Middle frontal gyrus (tissue), 1 donor: ENCODE results near the gene FAM168A.

Experiments used
- DNase-seq: peaks from one replicate; pipeline ENCODE4 v3.0.0-alpha.2; 2015; ENCODE audit warnings: low spot score; ENCODE audit errors: extremely low spot score

The FAM168A gene

DNA sequence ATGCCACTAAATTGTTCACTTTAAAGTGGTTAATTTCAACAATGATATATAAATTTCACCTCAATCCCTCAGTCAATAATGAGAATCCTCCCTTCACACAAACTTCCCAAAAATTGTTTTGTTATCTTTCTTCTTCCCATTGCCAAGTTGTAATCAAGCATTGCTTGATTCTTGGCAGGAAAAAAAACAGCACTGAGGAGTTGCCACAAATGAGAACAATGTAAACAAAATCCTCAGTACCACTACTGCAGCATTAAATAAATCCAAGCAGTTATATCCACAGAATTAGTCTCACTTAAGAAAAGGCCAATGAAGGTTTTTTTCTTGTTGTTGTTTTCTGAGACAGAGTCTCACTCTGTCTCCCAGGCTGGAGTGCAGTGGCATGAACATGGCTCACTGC lies 38.2 kb downstream of the FAM168A start:
- no peak for DNase-seq

DNA sequence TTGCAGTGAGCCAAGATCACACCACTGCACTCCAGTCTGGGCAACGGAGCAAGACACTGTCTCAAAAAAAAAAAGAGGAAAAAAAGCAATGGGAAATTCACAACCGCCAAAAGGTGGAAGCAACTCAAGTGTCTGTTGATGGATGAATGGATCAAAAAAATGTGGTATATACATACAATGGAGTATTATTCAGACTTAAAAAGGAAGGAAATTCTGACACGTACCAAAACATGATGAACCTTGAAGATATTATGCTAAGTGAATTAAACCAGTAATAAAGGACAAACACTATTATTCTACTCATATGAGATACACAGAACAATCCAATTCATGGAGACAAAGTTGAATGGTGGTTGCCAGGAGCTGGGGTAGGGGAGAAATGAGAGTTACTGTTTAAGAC lies 40.9 kb downstream of the FAM168A start:
- DNase-seq = no peak

DNA sequence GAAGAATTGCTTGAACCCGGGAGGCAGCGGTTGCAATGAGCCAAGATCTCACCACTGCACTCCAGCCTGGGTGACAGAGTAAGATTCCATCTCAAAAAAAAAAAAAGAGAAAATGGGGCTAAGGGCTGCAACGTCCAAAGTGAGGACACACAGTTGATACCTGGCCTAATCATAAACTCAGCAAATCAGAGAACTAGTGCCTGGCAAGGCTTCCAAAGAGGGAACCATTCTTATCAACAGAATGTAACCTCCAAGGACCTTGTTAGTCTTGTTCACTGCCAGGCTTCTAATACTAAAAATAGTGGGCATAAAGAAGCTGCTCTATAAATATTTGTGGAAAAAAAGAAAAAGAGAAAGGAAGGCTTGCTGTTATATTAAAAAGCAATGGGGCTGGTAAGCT lies 42.3 kb downstream of the FAM168A start:
- DNase-seq = no peak

DNA sequence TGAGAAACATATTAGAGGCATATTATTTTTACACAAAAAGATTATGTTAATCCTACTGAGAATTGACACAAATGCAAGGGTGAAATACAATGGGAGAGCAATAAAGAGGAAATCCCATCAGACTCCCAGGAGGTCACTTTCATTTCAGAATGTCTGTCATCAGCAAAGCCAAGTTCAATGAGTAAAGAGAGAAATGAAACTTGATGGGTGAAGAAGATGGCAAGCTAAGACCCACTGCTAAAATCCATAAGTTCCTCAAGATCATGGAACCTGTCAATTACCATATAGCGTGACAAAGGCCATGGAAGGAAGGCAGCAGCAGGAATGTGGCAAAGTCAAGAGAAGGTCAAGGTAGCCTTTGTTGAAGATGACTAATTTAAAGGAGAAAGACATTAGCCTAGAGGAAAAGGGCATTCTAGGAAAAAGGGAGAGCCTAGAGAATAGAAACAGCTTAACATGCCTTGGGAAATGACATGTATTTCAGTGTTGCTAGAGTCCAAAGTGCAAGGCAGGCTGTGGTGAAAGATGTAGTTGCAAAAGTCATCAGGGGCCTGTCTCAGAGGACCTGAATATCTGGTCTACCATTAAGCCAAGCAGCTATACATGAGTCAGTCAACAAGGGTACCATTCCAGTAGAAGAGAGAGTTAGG lies 43.1 kb downstream of the FAM168A start:
- DNase-seq = no peak

DNA sequence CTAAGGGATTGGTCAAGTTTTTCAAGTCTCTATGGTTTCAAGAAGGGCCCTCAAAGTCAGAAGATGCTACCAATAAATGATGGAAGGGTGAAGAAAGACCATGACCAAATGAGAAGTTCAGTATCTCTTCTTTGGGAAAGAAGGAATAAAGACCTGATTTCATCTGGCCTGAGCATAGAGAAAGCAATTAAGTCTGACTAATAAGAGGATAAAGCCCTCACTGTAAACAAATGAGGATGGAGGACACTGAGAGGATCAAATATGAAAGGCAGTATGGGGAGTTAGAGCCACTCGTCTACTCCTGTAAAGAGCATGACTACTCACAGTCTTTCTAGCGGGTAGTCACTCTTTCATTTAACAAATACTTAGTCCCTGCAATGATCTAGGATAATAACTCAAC lies 44.6 kb downstream of the FAM168A start:
- no peak for DNase-seq

DNA sequence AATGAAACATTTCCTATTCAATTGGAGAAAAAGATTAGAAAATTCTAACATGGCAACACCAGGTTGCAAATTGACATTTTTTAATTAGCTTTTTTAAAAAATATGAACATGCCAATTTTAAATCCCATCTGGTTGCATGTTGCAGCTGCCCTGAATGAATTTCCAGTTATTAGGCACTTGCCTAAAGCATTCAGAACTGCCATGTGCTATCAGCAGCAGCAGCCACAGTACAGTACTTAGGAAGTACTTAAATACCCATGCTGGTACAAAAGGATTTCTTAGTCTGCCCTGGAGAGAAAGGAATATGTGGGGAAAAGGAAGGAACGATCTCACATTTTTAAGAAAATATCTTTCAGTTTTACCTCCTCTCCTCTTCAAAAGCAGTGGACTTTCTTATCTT lies 46.2 kb downstream of the FAM168A start:
- DNase-seq = no peak

DNA sequence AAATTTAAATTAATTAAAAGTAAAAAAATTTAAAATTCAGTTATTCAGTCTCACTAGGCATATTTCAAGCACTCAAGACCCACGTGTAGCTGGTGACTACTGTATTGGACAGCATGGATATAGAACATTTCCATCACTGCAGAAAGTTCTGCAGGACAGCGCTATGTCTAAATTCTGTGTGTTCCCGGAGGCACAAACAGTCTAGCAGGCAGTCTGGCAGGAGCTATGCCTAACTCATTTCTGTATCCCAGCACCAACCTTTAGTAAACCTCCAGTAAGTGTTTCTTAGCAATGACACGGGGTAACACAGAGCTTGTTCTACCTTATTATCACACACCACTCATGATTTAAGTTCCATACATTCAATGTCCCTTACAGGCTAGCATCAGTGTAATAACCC lies 48.5 kb downstream of the FAM168A start:
- no peak for DNase-seq

DNA sequence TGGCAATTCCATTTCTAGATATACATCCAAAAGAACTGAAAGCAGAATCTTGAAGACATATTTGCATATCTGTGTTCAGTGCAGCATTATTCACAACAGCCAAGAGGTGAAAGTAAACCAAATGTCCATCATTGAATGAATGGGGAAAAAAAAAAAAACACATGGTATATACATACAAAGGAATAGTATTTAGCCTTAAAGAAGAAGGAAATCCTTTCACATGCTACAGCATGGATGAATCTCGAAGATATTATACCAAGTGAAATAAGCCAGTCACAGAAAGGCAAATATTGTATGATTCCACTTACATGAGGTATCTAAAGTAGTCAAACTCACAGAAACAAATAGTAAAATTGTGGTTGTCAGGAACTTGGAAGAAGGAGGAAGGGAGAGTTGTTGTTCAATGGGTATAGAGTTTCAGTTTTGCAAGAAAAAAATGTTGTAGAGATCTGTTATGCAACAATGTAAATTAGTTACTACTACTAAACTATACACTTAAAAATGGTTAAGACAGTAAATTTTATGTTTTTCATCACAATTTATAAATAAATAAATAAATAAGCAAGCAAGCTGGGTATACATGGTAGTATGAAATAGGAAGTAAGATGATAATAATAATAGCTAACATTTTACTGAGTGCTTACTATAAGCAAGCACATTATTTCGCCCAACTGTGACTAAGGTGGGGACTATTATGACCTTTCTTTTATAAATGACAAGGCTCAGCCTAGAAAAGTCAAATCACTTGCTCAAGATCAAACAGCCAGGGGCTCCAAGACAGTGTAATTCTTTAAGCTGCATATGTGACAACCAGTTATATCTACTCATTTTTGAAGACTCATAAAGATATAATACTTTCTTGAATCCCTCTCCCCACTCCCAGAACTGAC lies 50.0 kb downstream of the FAM168A start:
- DNase-seq = no peak

DNA sequence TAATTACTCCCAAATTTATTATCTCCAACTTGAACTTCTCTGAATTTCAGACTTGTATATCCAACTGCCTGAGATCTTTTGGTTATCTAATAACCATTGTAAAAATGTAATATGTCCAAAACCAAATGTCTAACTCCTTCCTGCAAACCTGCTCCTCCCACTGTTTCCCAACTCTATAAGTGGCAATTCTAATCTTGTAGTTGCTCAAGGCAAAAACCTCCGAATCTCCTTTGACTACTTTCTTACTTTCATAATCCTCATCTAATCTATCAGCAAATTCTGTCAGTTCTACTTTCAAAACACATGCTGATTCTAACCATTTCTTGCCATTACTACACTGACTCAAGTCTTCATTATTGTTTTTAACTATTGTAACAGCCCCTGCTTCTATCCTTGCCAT lies 55.7 kb downstream of the FAM168A start:
- DNase-seq = no peak

DNA sequence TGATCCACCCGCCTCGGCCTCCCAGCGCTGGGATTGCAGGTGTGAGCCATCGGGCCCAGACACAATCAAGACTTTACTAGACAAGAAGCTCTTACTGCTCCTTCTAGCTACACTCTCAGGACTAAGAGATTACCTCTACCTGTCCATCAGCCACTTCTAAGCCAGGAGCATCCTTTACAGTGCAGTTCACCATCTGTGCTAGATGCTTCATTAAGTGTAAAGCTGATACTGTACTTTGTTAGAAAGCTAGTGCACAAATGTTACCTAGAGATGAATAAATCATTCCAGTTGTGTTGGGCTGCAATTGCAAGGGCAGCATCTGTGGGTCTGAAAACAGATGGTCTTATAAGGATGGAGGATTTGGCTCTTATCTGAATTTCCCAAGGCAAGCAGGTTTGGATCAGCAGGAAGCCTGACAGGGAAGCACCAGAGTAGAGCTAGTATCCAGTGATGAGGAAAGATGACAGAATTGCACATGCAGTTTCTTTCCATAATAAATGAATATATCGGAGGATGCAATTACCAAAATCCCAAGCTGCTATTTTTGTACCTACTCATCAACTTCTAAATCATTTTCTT lies 58.3 kb downstream of the FAM168A start:
- no peak for DNase-seq

DNA sequence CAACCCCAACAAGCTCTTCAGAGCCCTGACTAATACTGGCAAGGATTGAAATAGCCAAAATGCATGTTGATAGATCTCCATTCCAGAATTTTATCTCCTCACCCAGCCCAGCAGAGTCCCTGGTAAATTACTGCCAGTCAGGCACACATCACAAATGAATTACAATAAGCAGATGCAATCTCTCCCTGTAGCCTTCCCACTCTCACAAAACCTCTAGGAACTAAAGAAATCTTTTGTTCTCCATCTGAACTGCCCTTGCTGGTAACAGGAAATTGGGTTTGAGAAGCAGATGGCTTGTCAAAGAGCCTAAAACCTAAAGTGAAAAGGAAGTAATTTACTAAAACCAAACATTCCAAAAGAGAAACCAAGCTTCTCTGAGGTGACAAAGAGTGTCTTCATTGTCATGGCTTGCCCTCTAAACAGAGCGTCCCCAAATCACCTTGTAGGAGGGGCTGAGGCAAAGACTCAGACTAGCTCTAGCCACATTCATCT lies 59.5 kb downstream of the FAM168A start:
- no peak for DNase-seq

DNA sequence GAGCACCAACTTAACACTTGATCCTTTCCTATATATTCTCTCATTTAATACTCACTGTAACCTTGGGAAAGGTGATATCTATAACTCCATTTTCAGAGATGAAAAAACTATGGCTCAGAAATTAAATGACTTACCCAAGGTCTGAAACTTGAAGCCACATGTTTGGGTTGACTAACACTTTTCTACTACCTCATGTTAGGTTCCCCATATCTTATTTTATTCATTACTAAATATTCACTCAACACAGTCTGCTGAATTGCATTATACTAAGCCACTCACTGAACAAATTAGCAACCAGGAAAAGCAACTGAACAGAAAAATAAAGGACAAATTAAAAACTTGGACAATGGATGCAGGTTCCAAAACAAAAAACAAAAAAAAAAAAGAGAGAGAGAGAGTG lies 59.9 kb downstream of the FAM168A start:
- no peak for DNase-seq

DNA sequence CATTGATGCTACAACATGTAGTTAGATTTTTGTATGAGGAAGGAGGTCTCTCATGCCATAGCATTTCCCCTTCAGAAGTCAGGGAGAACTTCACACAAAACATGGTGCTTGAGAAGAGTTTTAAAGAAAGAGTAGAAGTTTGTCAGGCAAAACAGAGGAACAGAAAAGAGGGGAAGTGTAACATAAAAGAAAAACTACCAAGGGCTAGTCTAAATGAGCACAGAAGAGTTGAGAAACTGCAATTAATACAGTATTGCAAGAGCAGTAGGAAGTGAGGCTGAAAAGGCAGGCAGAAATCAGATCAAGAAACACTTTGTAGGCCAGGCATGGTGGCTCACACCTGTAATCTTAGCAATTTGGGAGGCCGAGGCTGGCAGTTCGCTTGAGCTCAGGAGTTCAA lies 61.0 kb downstream of the FAM168A start:
- DNase-seq = no peak

DNA sequence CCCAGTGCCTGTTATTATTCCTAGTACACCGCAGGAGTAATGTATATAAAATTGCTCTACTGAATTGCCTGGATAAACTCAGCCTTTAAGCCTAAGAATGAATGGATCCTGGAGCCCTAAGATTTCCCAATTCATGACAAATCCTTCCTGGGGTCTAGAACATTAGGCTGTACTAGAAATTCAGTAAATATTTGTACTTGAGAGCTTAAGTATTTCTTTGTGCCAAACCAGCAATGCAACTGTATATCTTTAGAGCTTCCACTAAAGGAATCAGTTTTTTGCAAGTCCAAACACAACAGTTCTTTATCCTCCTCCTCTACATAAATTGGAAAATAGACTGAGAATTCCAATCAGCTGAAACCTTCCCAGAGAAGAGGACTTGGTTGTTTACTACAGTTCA lies 65.6 kb downstream of the FAM168A start:
- DNase-seq = no peak

DNA sequence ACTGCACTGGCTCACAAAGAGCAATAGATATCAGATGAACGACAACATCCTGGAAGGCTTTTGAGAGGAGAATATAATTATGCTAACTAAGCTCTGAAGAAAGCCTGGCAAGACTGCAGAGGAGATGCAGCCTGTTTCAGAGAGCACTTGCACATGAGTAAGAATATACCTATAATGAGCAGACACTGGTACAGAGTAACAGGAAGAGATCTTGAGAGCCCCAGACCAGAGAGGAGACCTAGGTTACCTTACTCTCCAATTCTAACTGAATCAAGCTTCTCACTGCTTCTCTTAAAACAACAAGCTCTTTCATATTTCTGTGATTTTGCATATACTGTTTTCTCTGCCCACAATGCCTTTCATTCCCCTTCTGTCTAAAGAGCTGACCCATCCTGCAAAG lies 66.5 kb downstream of the FAM168A start:
- DNase-seq = no peak

DNA sequence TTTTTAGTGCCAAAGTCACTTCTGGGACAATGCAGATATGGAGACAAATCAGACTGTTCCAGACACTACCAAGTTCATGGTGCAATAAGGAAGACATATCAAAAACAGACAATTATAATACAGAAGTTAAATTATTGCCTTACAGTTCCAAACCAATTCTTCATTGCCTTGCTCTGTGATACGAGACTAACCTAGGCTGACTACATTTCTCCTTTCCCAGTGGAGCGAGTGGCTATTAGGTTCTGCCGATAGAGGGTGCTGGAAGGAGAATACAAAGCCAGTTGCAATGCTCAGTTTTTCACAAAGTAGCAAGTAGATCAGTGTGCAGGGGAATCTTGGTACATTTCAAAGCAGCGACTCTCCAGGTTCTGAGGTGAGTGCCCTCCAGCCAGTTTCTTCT lies 67.8 kb downstream of the FAM168A start:
- DNase-seq = no peak

DNA sequence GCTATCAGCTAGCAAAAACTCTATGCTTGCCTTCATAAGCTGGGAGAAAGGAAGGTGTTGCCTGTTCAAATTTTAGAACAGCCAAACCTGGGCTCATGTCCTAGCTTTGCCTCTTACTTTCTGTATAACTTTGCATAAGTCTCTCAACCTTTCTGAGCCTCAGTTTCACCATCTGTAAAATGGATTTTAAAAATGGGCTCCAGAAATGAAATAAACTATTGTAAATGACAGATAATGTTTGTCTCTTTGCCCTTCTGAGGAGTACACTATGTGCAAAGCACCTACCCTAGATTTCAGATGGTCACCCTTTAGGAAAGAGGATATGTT lies 68.7 kb downstream of the FAM168A start:
- DNase-seq = no peak

DNA sequence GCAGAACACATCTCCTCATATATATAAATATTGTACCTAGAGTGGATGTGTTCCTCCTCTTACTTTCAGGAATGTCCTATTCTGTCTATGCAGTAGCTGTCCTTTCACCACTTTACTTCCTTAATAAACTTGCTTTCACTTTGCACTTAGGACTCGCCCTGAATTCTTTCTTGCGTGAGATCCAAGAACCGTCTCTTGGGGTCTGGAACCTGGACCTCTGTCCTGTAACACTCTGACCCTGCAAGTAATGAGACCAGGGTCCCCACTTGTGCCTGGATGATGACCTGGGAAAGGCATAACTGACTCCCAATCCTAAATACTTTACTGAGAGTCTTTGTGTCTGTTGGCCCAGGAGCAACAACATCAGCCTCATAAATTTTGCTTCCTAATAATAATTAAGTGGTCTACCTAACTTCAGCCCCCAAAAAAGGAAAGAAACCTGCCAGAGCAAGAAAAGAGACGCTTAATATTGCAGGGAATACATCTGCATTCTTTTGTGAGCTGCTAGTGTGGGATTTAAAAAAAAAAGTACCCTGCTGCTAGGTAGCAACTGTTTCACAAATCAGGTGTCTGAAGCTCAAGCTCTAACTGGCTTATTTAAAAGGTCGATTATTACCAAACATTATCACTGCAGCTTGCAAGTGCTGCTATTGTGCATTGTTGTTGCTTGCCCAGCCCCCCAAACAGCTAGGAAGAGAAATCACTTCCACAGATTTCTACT lies 69.3 kb downstream of the FAM168A start:
- DNase-seq = no peak

DNA sequence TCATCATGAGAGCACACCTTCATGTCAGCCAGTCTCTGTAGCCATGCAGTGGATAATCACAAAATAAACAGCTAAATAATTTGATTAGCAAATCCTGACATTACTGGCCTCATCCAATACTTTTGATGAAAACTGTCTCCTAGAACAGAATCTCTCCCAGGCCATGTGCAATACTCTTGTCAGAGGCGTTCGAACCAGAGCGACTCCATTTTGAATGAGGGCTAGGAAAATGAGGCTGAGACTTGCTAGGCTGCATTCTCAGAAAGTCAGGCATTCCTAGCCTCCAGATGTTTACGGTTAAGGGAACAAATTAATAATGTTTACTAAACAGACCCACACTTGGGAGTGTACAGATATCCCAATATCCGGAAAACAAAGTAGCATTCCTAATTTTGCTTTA lies 69.9 kb downstream of the FAM168A start:
- DNase-seq = no peak

DNA sequence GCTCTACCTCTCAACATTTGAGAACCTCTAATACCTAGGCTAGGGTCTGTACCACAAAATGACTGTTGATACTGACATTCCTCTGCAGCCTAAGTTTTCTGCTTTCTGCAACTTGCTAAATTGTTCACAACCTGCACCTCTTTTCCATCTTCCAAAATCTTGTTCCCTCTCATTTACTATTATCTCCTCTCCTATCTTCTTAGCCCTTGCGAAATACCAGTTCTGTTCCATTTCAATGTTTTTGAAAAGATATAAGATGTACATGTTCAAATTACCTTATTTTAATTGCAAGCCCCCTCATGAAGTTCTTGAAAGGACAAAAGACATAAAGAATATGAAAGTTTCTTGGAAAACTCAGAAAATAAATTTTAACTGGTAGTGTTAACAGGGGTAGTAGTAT lies 72.3 kb downstream of the FAM168A start:
- DNase-seq = no peak

DNA sequence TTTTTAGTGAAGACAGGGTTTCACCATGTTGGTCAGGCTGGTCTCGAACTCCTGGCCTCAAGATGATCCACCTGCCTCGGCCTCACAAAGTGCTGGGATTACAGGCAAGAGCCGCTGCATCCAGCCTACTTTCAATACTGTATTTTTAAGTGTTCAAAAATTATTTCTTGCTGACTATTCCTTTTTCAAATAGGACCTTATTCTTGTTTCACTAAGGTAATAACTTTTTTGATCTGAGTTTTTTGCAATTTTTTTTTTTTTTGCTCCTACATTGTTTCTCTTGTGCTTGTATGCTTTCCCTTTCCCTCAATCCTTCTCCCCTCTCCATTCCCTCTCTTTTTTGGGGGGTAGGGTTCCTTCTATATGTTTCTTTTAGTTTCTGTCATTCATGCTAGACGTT lies 73.1 kb downstream of the FAM168A start:
- no peak for DNase-seq

DNA sequence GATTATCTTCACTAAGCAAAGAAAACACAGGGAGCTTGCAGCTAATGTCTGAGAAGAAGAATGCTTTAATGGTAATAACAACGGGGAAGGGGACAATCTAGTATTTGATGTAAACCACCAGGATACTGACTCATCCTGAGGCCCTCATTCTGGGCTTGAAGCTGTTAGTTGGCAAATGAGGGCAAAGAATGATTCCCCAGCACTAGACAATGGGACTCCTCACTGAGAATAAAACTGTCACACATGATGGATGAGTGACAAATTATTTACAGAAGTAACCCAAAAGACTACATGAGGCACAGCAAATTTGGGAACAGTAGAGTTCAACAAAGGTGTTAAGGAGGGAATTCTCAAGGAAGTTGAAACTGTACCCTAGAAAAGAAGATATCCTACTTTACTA lies 76.3 kb downstream of the FAM168A start:
- no peak for DNase-seq
